ENCODE data around the gene RAB17.
"Not testable (repeated sequence)": the region's sequence is repeated elsewhere in the genome, so short reads cannot be mapped to it uniquely, and the experiment has no call there.

RAB17 gene

GRCh38 chr2:237624565-237624964 is 34.0 kb upstream of the RAB17 start:
- DNase-seq (ENCODE audit: low read depth, low spot score): no peak

DNA sequence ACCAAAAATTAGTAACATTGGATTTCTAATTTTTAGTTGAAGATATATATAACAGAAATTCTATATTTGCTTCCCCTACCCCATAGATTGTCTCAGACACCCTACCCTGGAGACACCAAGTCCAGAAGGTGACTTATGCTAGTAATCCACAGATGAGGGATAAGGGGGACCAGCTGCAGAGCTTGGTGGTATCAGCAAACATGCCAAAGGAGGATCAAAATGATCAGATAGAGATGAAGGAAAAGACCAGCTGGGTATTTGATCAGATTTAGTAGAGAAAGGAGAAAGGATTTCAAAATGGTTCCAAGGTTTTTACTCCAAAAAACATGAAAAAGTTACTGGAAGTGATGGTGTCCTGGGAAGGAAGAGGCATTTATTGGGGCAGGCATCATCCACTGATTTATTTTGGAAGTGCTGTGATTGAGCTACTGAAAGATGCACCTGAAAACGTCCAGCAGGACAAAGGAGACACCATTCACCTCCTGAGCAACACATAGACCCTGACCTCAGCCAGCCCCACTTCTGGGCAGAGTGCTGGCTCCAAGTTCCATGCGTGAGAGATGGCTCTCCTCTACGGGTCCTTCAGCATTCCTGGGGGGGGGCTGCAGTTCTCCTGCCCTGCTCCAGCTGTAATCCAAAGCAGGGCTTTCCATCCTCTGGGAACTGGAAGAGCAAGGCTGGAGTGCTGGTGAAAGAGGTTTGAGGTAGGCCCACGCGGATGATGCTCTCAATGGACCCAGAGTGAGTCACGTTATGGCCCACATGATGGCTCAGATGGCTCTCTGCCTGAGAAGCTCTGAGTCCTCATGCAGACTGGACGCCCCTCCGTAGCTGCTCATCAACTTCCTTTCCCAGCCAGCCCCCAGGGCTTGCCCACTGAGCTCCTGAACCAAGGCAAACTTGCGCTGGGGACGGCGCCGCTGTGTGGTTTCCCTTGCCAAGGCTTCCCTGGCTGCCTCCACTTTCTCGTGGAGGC is 33.2 kb upstream of the RAB17 start:
- no peak for DNase-seq (ENCODE audit: low read depth, low spot score)

DNA sequence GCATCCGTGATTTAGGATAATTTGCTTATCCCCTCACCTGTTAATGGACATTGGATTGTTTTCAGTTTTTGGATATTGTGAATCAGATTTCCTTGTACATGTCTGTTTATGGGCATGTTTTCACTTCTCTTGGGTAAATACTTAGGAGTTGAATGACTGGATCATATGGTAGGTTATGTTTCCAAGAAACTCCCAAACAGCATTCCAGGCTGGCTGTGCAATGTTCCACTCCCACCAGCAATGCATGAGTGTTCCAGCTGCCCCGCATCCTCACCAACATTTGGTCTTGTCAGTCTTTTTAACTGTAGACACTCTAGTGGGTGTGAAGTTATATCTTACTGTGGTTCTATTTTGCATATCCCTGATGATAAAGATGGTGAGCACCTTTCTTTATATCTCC is 27.9 kb upstream of the RAB17 start:
- no peak for DNase-seq (ENCODE audit: low read depth, low spot score)

DNA sequence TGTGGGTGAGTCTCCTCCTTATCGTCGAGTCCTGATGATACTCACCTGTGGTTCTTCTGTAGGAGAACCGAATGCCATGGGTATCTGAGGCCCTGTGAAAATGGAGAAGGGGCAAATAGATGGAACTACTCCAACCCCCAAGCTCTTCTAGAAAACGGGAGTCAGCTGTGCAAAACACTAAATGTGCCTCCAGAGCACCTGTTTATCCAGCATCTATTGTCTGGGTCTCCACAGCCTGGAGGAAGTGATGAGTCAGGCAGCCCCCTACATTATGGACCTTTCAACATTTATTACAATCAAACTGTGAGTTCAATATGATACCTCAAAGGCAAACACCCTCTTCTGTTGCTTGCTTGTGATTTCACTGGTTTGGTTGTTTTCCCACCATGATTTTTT is 27.1 kb upstream of the RAB17 start:
- DNase-seq (ENCODE audit: low read depth, low spot score): no peak

DNA sequence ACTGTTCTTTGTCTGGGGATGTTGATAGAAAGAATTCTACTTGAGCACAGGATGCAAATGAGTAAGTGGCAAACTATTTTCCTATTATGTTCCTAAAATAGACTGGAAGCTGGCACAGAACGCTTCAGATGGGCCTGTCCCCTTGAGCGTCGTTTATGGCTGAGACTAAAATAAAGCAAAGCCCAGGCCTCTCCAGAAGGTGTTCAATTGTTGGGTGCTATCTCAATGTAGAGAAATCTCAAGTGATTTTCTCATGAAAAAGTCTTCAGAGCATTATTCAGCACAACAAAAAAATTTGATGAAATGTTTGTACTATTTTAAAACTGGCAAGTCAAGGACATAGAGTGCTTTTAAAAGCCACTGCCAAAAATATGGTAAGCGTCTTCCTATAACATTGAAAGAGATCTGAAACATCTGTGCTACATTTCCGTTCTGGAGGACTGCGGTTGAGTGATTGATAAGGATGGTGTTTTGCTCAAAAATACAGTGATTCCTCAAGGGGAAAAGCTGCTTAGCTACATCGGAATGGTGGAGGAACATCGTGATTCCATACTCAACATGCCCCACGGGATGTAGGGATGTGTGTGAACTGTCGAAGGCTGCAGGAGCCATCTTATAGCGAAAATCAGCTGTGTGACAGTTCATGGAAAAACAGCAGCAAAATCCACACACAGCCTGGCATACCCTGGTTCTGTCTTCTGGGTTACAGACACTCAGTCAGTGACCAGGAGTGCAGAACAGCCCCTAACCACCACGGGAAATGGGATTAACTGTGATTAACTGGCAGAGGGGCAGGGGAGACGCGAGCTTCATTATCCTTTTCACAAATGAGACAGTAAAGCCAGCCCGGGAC is 26.4 kb upstream of the RAB17 start:
- no peak for DNase-seq (ENCODE audit: low read depth, low spot score)

- DNase-seq (ENCODE audit: low read depth, low spot score): no peak
Observed at GRCh38 chr2:237616373-237616733, 25.8 kb upstream of the RAB17 start.

- DNase-seq (ENCODE audit: low read depth, low spot score): no peak
Observed at GRCh38 chr2:237615631-237616249, 25.2 kb upstream of the RAB17 start.

DNA sequence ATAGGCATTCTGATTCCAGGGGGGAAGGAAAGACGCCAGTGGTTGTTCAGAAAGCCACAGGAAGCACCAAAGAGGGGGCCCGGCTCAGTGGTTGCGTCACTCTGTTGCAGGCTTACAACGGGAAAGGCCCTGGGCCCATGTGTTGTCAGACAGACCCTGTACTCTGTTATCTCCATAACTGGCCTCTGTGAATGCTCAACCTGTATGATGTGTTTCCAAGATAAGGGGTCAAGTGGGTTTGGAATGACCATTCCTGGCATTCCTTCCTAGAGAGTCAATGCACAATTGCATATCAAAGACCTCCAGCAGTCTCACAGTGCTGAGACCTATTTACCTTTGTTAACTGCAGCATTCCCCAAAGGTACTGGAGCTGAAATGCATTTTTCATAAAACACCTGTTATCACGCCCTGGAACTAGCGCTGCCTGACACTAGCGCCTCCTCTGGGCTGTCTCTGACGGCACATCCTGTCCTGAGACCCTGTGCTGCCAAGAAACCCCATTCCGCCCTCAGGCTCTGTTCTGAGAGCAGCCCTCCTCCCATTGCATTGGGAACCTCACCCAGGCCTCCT is 23.7 kb upstream of the RAB17 start:
- peak; percentile 99 for DNase-seq (ENCODE audit: low read depth, low spot score)

DNA sequence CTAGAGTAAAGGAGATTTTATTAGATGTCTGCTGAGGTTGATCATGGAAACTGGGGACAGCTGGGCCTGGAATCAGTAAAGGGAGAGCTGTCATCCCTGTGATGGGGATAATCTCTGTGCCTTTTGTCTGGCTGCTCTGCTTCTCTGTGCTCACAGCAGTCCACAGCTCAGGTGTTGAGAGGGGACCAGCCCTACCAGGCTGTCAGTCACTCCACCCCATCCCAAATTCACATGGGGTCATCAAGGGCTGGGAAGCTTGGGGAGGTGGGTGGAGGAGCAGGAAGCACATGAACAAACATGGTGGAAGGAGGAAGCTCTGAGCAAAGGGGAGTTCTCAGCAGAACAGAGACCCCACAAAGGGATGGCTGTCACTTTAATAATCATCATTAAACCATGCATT is 23.1 kb upstream of the RAB17 start:
- DNase-seq (ENCODE audit: low read depth, low spot score): no peak

DNA sequence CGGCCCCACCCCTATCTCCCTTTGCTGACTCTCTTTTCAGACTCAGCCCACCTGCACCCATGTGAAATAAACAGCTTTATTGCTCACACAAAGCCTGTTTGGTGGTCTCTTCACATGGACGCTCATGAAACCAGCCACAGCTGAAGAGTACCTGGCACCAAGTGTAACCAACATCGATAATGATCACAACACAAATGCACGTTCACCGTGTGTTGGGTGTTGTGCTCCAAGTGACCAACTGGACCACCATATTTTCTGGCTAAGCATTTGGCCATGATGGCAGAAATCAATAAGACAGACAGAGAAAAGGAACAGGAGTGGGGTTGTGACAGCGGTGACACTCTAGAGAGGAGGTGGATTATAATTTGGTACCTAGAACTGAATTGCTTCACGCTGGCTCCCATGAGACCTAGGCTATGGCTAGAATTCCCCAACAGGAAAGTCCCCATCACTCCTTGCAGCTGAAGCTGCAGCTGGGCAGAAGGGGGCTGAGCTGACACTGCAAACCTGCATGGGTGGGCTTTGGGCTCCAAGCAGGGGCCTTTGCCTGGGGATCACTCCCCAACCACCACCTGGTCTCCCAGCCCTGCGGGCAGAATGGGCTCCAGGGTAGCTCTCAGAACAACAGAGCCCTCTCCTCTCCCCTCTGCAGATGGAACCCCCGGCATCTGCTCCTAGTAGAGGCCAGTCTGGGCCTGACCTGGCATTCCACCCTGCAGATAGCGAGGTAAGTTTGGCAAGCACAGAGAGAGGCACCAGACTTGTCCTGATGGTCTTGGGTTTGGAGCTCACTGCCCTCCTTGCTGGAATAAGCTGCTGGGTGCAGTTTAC is 22.2 kb upstream of the RAB17 start:
- DNase-seq (ENCODE audit: low read depth, low spot score): no peak

GRCh38 chr2:237606522-237606921 is 16.0 kb upstream of the RAB17 start:
- DNase-seq (ENCODE audit: low read depth, low spot score): not testable (repeated sequence)

GRCh38 chr2:237604960-237605359 is 14.4 kb upstream of the RAB17 start:
- no peak for DNase-seq (ENCODE audit: low read depth, low spot score)

DNA sequence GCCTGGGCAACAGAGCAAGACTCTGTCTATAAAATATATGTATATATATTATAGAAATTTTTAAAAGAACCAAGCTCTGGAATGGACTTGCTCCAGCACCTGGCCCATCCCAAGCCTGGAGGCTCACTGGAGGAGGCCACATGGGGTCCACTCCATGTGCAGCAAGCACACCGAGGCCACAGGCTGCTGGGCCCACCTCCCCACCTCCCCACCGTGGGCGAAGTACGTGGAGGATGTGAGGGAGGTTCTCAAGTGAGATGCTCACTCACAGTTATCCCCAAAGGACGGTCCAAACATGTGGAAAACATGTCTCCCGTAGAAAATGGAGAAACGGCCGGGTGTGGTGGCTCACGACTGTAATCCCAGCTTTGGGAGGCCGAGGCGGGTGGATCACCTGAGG is 13.9 kb upstream of the RAB17 start:
- DNase-seq (ENCODE audit: low read depth, low spot score): no peak

GRCh38 chr2:237603718-237604362 is 13.3 kb upstream of the RAB17 start:
- no peak for DNase-seq (ENCODE audit: low read depth, low spot score)

- no peak for DNase-seq (ENCODE audit: low read depth, low spot score)
Observed at GRCh38 chr2:237603049-237603717, 12.6 kb upstream of the RAB17 start.

- DNase-seq (ENCODE audit: low read depth, low spot score): no peak
Observed at GRCh38 chr2:237602409-237602808, 11.9 kb upstream of the RAB17 start.

DNA sequence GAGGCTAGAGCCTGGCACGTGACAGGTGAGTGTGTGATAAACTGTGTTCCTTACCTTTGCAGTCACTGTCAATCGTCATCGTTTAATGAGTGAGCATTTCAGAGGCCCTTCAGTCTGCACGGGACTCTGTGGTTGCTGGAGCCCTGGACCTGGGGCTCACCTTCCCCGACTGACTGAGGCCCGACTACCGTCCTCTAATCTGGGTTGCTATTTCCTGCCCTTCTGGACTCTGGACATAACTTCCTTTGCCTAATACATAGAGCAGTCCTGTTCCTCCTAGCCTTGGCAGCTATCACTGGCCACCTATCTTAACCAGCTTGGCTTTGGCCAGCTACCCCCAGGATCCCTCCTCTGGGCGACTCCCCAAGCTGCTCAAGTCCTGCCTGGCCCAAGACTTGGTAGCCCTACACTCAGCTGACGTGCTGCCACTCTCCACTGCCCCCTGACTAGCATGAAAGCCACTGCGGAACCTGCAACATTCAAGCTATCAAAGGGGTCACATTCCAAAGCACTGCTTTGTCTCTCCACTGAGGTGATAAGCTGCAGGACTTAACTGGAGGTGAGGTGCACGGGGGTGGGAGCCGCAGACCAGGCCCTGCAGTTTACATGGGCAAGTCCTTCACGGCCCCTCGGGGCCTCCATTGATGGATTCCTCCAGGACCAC is 11.1 kb upstream of the RAB17 start:
- DNase-seq (ENCODE audit: low read depth, low spot score): no peak

GRCh38 chr2:237600205-237600846 is 9.8 kb upstream of the RAB17 start:
- no peak for DNase-seq (ENCODE audit: low read depth, low spot score)

Measured in iPS DF 19.7 (cell line).